Endometrium (tissue), 2 donors: Measurements from ENCODE around the gene TSSK6.

Source experiments
- FAIRE-seq: peaks from 2 replicates; lab custom pipeline; 2012; peaks lifted over from hg19 to GRCh38; lab: Jason Lieb, UNC
- donor health status: control.
- donor health status: control.

TSSK6 gene

GRCh38 chr19:19530889-19531288 is 15.5 kb upstream of the TSSK6 start:
- FAIRE-seq = no peak

GRCh38 chr19:19530423-19530804 is 15.1 kb upstream of the TSSK6 start:
- no peak for FAIRE-seq

GRCh38 chr19:19529783-19530422 is 14.6 kb upstream of the TSSK6 start:
- FAIRE-seq = no peak

GRCh38 chr19:19528721-19529490 is 13.6 kb upstream of the TSSK6 start, which contains the start of gene YJEFN3:
Gene YJEFN3 (plus strand): TSS chr19:19528911. CDS start chr19:19528933, 22 bp downstream.
- FAIRE-seq = no peak

GRCh38 chr19:19527674-19528625 is 12.6 kb upstream of the TSSK6 start:
- no peak for FAIRE-seq

GRCh38 chr19:19527371-19527656 is 12.0 kb upstream of the TSSK6 start:
- no peak for FAIRE-seq

GRCh38 chr19:19526581-19527370 is 11.4 kb upstream of the TSSK6 start:
- FAIRE-seq = no peak

GRCh38 chr19:19525611-19526380 is 10.4 kb upstream of the TSSK6 start:
- no peak for FAIRE-seq

- FAIRE-seq = no peak
Observed at GRCh38 chr19:19524053-19524452, 8.7 kb upstream of the TSSK6 start.

GRCh38 chr19:19523177-19523576 is 7.8 kb upstream of the TSSK6 start:
- FAIRE-seq = no peak

GRCh38 chr19:19520989-19521388 is 5.6 kb upstream of the TSSK6 start:
- no peak for FAIRE-seq

- FAIRE-seq = no peak
Observed at GRCh38 chr19:19517235-19517619, 1.9 kb upstream of the TSSK6 start.

- no peak for FAIRE-seq
Observed at GRCh38 chr19:19515642-19516519, 533 bp upstream of the TSSK6 start, which contains the start of gene NDUFA13. Gene NDUFA13 (plus strand): TSS chr19:19516225. CDS start chr19:19516239, 14 bp downstream.

- FAIRE-seq = no peak
Observed at GRCh38 chr19:19514215-19514657, 1.1 kb downstream of the TSSK6 start.

GRCh38 chr19:19513682-19514081 is 1.7 kb downstream of the TSSK6 start:
- FAIRE-seq = no peak

- no peak for FAIRE-seq
Observed at GRCh38 chr19:19510432-19510831, 4.9 kb downstream of the TSSK6 start.

GRCh38 chr19:19508217-19508616 is 7.1 kb downstream of the TSSK6 start:
- no peak for FAIRE-seq

- FAIRE-seq = no peak
Observed at GRCh38 chr19:19507354-19507753, 8.0 kb downstream of the TSSK6 start.

GRCh38 chr19:19506592-19506991 is 8.8 kb downstream of the TSSK6 start:
- FAIRE-seq = no peak
